Esophagus (tissue), 2 donors: ENCODE measurements around the gene NUMA1. TPM values are rescaled to one million over a fixed set of nuclear protein-coding genes. Genes with fewer than 3 reads are reported as not detected.

Source experiments
- H3K27ac ChIP-seq, 2 donors: one replicate each; pipeline ENCODE4 v1.5.1; 2013; ENCODE audit warnings: low read depth in 2 of 2, mild to moderate bottlenecking in 2 of 2, inconsistent platforms in 1 of 2, low read length in 1 of 2, moderate library complexity in 1 of 2
- H3K27me3 ChIP-seq, 2 donors: one replicate each; pipeline ENCODE4 v1.6.1; 2013; ENCODE audit warnings: low read length in 2 of 2, control low read depth in 1 of 2, mild to moderate bottlenecking in 1 of 2; ENCODE audit not compliant: insufficient read depth in 2 of 2, control insufficient read depth in 1 of 2
- H3K36me3 ChIP-seq, 2 donors: one replicate each; pipeline ENCODE4 v1.6.1; 2013; ENCODE audit warnings: low read length in 1 of 2; ENCODE audit not compliant: control insufficient read depth in 2 of 2, insufficient read depth in 2 of 2
- H3K4me1 ChIP-seq, 2 donors: one replicate each; pipeline ENCODE4 v1.6.1; 2013; ENCODE audit warnings: low read length in 1 of 2; ENCODE audit not compliant: control insufficient read depth in 2 of 2, insufficient read depth in 2 of 2
- H3K4me3 ChIP-seq, 2 donors: one replicate each; pipeline ENCODE4 v1.5.1; 2013; ENCODE audit warnings: low read length in 2 of 2, mild to moderate bottlenecking in 2 of 2, low read depth in 1 of 2, moderate library complexity in 1 of 2
- H3K9me3 ChIP-seq, 2 donors: one replicate each; pipeline ENCODE4 v1.6.1; 2013; ENCODE audit warnings: mild to moderate bottlenecking in 2 of 2, low read depth in 1 of 2, low read length in 1 of 2, moderate library complexity in 1 of 2; ENCODE audit not compliant: control insufficient read depth in 2 of 2, insufficient read depth in 1 of 2
- WGBS, 2 donors: extraction: QIAGEN DNeasy Blood & Tissue Kit; methylation state at CpG; one replicate each; pipeline ENCODE4 v1.1.7; 2013; 5-methylcytosine and 5-hydroxymethylcytosine counted together
- polyA plus RNA-seq, 2 donors: library from polyadenylated mRNA; stranded (reverse); fragments of 200-250 nt; gene quantifications; one replicate each; pipeline ENCODE4 v1.2.3, GENCODE V29; 2013
- donor health status: healthy with polysubstance abuse.
- donor health status: Bipolar disorder and iron deficiency.

NUMA1 gene
- polyA plus RNA-seq, 2 donors, result 108 to 205 TPM

DNA sequence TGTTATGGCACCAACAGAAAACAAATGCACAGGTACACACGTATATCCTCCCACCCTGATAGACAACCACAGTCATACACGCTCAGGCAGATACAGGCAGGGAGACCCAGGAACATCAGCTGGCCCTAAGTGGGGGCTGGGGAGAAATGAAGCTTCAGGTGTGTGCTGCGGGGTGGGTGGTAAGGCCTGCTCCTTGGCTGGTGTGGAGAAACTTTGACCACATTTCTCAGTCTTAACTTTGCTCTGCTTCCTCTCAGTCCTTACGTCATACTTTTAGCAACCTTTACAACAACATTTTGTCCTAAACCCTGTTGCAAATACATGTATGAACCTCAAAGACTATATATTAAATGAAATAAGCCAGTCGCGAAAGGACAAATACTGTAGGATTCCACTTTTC, 38.9 kb upstream of the NUMA1 start:
- Histone ChIP-seq H3K9me3 (no peaks in the 10 kb centered on the region), H3K36me3 (no peaks in the 10 kb centered on the region), H3K27ac (no peak overlapping the region), H3K4me3 (no peak overlapping the region), H3K4me1 (peaks cover 0 to 8% of the 10 kb centered on the region in 2 donors), H3K27me3 (no peaks in the 10 kb centered on the region)
- 76 to 82% methylated on average over 6 of the region's 6 CpGs for WGBS, 2 donors

DNA sequence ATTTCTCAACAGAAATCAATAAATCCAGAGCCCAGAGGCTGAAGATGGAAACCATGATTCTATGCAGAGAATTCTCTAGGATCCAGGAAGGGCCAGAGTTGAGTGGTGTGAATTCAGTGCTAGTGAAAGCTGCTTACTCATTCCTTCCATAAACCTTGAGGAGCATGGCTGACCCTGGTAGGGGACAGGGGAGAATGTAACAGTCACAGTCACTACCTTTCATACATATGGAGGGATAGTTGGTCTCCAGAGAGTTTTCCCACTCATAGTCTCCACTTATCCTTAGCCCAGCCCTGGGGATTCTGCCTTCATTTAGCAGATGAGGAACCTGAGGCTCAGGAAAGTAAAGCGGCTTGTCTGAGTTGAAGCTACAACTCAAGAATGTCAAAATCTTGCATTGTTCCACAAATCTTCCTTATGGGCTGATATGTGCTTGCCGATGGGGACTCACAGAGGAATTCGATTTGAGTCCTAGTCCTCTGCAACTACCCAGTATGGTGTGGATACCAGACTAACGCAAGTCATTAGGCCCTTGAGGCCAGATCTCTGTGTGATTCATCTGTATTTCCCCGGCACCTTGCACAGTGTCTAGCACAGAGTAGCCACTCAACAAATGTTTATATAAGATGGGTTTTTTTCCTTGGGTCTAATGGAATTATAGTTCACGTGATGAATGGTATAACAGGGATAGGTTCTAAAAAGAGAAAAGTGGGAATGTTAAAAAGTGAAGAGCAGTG, 35.8 kb upstream of the NUMA1 start:
- H3K4me3 ChIP-seq, result no peak overlapping the region
- WGBS, 2 donors, result 91 to 94% methylated on average over 6 of the region's 6 CpGs
- H3K27ac ChIP-seq, result no peak overlapping the region
- H3K9me3 ChIP-seq, result no peaks in the 10 kb centered on the region
- H3K4me1 ChIP-seq, result no peaks in the 10 kb centered on the region
- no peaks in the 10 kb centered on the region for H3K27me3 ChIP-seq
- H3K36me3 ChIP-seq, result no peaks in the 10 kb centered on the region

DNA sequence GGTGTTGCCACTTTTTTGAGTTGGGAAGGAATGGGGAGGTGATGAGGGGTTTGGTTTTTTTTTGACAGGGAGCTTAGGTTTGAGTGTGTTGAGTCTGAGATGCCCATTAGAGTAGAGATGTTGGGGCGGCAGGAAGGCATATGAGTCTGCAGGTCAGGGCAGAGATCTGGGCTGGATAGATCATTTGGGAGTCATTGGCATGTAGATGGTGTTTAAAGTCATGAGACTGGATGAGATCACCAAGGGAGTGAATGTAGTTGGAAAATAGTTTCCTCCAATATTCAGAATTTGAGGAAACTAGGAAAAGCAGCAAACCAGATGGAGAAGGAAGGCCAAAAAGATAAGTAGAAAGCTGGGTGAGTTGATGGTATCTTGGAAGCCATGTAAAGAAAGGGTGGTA, 34.2 kb upstream of the NUMA1 start:
- H3K27ac ChIP-seq, result no peak overlapping the region
- H3K36me3 ChIP-seq, result peaks cover 0 to 6% of the 10 kb centered on the region in 2 donors
- no peaks in the 10 kb centered on the region for H3K9me3 ChIP-seq
- H3K4me1 ChIP-seq, result no peaks in the 10 kb centered on the region
- 89 to 93% methylated on average over 1 of the region's 1 CpG for WGBS, 2 donors
- no peaks in the 10 kb centered on the region for H3K27me3 ChIP-seq
- no peak overlapping the region for H3K4me3 ChIP-seq

DNA sequence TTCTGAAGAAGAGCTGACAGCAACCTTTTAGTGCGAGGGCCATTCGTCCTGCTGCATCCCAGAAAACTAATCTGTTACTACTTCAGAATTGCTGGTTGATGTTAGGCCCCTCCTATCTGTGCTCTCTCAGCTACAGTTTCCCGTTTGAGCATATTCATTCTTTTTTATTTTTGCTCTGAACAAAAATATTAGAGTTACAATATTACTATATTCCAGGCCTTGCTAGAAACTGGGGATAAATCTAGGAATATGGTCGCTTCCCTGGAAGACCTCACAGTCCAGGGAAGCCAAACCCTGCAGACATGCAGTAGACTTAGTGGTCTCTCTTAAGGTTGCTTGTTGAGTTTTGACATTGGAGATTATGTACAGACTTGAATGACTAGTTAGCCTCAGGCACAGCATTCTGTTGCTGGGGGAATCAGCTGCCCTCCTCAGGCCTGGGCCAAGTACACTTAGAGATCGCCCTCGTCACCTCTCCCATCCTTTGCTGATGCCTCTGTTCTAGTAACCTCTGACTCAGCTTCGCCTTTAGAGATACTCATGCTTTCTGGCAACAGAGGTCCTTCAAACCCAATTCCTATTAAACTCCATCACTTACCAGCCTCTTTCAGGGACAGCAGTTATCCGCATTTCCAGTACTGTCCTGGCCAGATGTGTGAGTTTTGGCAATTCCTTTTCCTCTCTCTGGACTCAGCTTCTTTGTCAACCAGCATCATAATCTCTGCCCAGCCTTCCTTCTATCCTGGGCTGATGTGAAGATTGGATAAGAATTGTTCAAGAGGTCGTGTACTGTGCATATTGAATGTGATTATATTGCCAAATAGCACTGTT, 32.9 kb upstream of the NUMA1 start:
- Histone ChIP-seq H3K4me3 (peak overlapping the region; percentile 59 to 72), H3K4me1 (no peaks in the 10 kb centered on the region), H3K27me3 (no peaks in the 10 kb centered on the region), H3K9me3 (no peaks in the 10 kb centered on the region), H3K36me3 (peaks cover 2 to 13% of the 10 kb centered on the region in 2 donors), H3K27ac (peak overlapping the region; percentile 87 to 98)
- 58 to 64% methylated on average over 9 of the region's 9 CpGs for WGBS, 2 donors

- 0% methylated on average over 49 of the region's 49 CpGs for WGBS, 2 donors
- no peaks in the 10 kb centered on the region for H3K4me1 ChIP-seq
- H3K4me3 ChIP-seq, result peak within 1 kb of the TSS; percentile 59 to 72
- H3K9me3 ChIP-seq, result no peaks in the 10 kb centered on the region
- no peaks in the 10 kb centered on the region for H3K27me3 ChIP-seq
- H3K36me3 ChIP-seq, result peaks cover 2 to 13% of the 10 kb centered on the region in 2 donors
- H3K27ac ChIP-seq, result peak within 1 kb of the TSS; percentile 89 to 98
Measured at GRCh38 chr11:72112143-72112977, 32.0 kb upstream of the NUMA1 start, which contains the start of gene ANAPC15. Gene ANAPC15, minus strand, starts transcription at chr11:72112695. Its CDS starts 1,419 bp downstream, at chr11:72111276.

DNA sequence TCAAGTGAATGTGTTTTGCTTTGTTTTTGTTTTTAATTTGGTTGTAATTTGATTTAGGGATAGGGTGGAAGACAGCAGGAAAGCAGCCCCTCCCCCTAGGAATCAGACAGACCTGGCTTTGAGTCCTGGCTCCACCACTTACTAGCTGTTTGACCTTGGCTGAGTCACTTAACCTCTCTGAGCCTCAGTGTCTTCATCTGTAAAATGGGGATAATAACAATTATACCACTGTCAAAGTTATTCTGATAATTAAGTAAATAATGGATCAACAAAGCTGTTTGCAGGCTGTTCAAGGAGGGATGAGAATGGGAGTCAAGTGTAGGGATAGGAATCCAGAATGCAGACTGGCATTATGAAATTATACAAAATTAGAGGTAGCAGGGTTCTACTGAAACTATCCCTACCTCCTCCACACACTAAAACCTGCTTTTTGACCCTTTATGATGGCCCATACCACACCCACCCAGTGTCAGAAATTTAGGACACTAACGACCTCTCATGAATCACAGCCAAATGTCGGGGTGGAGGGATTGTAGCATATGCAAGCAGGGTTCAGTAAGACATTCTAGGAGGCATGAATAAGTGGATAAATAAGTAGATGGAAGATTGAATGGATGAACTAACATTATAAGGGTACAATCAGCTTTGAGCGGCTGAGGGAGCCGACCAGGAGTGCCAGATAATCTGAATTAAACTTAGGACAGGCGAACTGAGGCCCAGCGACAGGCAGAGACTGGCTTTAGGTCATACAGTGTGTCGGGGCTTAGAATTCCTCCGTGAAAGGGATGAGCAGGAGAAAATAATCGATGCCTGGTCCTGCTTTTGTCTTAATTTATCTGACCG, 31.2 kb upstream of the NUMA1 start:
- H3K36me3 ChIP-seq, result peaks cover 2 to 13% of the 10 kb centered on the region in 2 donors
- peak overlapping the region; percentile 89 to 98 for H3K27ac ChIP-seq
- no peaks in the 10 kb centered on the region for H3K4me1 ChIP-seq
- peak overlapping the region; percentile 27 to 72 for H3K4me3 ChIP-seq
- WGBS, 2 donors, result 1 to 3% methylated on average over 10 of the region's 10 CpGs
- no peaks in the 10 kb centered on the region for H3K27me3 ChIP-seq
- no peaks in the 10 kb centered on the region for H3K9me3 ChIP-seq

DNA sequence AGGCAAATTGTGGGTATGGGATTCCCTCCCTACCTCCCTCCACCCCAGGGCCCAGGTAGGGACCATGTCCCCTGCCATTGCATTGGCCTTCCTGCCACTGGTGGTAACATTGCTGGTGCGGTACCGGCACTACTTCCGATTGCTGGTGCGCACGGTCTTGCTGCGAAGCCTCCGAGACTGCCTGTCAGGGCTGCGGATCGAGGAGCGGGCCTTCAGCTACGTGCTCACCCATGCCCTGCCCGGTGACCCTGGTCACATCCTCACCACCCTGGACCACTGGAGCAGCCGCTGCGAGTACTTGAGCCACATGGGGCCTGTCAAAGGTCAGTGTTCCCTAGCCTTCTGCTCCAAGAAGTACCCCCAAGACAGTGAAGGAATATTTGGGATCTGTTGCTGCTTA, 25.5 kb upstream of the NUMA1 start, which contains the start of gene TOMT:
Gene TOMT (plus strand): TSS at position 37 of the 400 bp plus-strand sequence. CDS start 28 bp downstream, at position 65.
- Histone ChIP-seq H3K4me3 (no peak within 1 kb of the TSS), H3K27ac (no peak within 1 kb of the TSS), H3K9me3 (no peaks in the 10 kb centered on the region), H3K36me3 (peaks cover 2 to 13% of the 10 kb centered on the region in 2 donors), H3K4me1 (peaks cover 3 to 8% of the 10 kb centered on the region in 2 donors), H3K27me3 (no peaks in the 10 kb centered on the region)
- 96 to 98% methylated on average over 14 of the region's 14 CpGs for WGBS, 2 donors

DNA sequence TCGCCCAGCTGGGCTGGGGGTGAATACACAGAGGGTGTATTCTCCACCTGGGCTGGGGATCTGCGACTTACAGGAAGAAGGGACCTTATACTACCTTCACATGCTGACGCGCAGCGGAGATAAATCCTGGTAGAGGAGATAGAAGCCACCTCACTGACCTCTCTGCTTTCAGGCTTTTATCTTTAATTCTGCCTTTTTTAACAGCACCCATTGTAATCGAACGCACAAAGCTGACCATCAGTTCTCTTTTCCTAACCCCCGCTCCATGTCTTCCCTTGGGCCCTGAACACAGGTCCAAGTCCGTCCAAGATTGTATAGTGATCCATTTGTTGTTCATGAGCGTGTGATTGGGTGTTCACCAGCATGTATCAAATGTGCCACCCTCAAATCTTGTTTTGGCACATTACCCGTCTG, 23.4 kb upstream of the NUMA1 start:
- peak overlapping the region; percentile 89 to 95 for H3K27ac ChIP-seq
- 78 to 81% methylated on average over 11 of the region's 11 CpGs for WGBS, 2 donors
- H3K27me3 ChIP-seq, result no peaks in the 10 kb centered on the region
- peaks cover 4 to 7% of the 10 kb centered on the region in 2 donors for H3K36me3 ChIP-seq
- peaks cover 6 to 17% of the 10 kb centered on the region in 2 donors for H3K4me1 ChIP-seq
- no peaks in the 10 kb centered on the region for H3K9me3 ChIP-seq
- peak overlapping the region; percentile 28 to 75 for H3K4me3 ChIP-seq
